Right ventricle myocardium inferior (tissue), 1 donor: ENCODE measurements around the gene SPAG5. TPM values are rescaled to one million over a fixed set of nuclear protein-coding genes. Genes with fewer than 3 reads are reported as not detected.

Experiments
- ATAC-seq: fragments of 200-7000 bp; cut with Tn5 transposase; one replicate; pipeline ENCODE4 v1.9.1; 2020; ENCODE audit warnings: mild to moderate bottlenecking, moderate library complexity
- DNase-seq: peaks from one replicate; pipeline ENCODE4 v3.0.0; 2021; ENCODE audit errors: missing footprints
- intact Hi-C: fragments of 100-400 bp; cut with DNase I; formaldehyde crosslinking; loops from one replicate; pipeline ENCODE4 v1.11.0; 2022
- total RNA-seq: library from RNA; stranded (reverse); fragmentation: NEBNext Ultra II Directional; extraction: Animal tissue kit (Norgen Biotek cat#: 25700); gene quantifications from one replicate; pipeline ENCODE4 v1.2.1, GENCODE V29; 2021
- donor health status: DM: no; HTN: yes; CAD: no; lungs with severe emphysema.

SPAG5 gene
- total RNA-seq, 1 donor from 2014 or later = 1.6 TPM

GRCh38 chr17:28536532-28537218 lies 62.1 kb downstream of the SPAG5 start:
- intact Hi-C loops = loop anchor here (5.0 kb wide), 1 partner anchor 44 kb away; no protein-coding TSS in a partner anchor
- no peak for ATAC-seq
- DNase-seq = no peak

- ATAC-seq (no peak), DNase-seq (no peak)
- intact Hi-C loops = loop anchor here (5.0 kb wide), 1 partner anchor 43 kb away; no protein-coding TSS in a partner anchor
Measured at GRCh38 chr17:28534740-28535375, 64.0 kb downstream of the SPAG5 start.

DNA sequence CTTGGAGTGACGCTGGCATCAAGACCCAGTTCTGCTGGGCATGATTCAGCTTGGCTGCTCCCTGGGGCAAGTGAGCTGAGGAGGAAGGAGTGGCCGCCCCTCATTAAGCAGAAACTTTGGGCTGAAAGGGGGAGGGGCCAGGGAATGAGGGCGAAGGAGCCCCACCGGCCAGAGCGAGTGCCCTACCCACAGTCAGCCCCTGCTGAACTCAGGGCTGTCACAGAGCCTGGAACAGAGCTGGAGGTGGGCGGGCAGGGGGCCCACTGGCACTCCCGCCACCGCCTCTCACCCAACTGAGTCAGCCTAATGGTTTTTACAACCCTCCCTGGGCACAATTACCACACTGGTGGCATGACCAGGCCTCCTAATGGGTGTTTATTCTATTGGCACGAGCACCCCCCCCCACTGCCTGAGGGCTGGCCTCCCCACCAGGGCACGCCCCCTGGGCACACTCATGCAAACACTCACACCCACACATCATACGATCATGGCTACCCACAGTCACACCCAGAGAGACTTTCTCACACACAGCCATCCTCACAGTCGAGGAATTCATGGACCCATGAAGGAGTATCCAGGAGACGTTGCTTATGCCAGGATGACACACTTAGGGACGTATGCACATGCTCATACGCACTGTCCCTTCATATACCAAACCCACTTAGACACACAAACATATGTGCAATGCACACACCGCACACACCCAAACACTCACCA lies 65.6 kb downstream of the SPAG5 start:
- no peak for DNase-seq

DNA sequence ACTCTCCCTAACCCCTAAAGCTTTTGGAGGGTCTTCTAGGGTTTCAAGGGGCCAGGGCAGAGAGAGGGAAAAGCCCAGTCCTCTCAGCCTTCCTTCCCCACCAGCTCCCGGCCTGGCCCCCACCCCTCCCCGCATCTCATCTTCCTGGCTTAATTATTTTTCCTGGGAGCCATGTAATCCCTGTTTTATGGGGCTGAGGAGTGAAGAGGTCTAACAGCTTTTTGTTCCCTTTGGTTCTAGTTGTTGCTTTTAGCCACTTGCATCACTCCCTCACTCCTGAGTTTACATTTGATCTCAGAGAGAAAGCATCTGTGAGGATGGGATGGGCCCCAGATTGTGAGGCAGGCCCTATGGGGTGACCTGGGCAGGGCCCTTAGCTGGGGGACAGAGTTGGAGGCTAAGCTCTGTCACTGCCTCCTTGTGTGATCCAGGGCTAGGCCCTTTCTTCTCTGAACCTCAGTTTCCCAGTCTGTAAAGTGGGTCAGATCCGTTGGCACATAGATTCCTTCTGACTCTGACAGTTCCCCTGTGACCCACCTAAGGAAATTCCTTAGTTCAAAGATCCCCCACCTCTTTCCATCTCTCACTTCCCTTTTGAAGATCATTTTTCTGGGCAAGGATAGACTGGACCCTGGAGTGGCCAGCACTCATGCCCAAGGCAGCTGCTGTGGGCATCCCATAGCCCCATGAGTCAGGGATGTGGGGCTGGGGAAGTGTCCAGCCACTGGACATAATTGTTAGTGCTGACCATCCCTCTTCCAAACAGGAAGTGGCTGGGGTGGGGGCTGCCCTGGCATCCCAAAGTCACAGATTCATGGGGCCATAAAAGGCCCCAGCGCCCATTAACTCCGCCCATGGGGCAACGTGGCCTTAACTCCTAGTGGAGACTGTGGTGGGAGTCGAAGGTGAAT lies 66.5 kb downstream of the SPAG5 start:
- DNase-seq = no peak
- ATAC-seq = no peak
- intact Hi-C loops = no loop called here

More for the DNA sequence above, 65.6 kb downstream of the SPAG5 start:
- intact Hi-C loops = no loop called here
- ATAC-seq = no peak

- intact Hi-C loops = no loop called here
- DNase-seq = no peak
- ATAC-seq = no peak
Measured at GRCh38 chr17:28530926-28531325, 67.9 kb downstream of the SPAG5 start.

DNA sequence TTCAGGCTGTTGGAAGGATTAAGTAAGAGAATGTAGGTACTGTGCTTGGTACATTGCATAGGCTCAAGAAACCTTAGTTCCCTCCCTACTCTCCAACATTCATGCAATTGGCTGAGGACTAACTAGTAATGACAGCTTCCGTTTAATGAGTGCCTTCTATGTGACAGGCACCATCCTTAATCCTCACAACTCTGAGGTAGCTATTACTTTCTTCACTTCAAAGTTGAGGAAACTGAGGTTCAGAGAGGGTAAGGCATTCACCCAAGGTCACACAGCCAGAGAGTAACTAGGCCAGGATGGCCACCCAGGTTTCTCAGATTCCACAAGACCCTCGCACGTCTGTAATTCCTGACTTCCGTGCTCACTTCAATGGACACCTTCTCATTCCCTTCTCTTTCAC lies 68.6 kb downstream of the SPAG5 start:
- ATAC-seq = no peak
- no peak for DNase-seq
- intact Hi-C loops = no loop called here

GRCh38 chr17:28529013-28529400 lies 69.8 kb downstream of the SPAG5 start:
- ATAC-seq (no peak), DNase-seq (no peak)
- intact Hi-C loops = no loop called here

DNA sequence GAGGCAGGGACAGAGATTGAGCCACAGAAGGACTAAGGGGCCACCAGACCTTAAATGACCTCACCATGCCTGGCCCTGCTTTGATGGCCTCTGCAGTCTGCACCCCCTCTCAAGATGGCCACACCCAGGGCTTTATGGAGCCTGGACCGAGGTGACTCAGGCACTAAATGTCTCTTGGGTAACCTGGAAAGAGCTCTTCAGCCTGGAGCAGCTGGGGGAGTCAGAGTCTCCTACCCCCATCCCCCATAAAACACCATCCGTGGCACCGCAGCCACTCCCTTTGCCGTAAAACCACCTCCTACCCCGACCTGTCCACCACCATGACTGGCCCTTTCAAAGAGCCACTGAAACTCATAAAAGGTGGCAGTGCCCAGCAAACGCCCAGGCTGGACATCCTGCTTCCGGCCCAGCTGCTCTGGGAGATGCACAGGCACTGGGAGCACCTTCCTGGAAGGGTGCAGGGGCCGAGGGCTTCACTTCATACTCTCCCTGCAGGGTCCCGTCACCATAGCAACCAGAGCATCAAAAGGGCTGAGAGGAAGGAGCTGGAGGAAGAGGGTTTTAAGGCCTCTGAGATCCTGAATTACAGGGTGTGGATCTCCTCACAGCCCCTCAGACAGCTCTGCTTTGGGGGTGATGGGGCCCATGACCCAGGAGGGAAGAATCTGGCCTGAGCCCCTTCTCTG lies 70.4 kb downstream of the SPAG5 start:
- DNase-seq = no peak
- no peak for ATAC-seq
- intact Hi-C loops = no loop called here

GRCh38 chr17:28527859-28528258 lies 71.0 kb downstream of the SPAG5 start:
- DNase-seq = no peak
- intact Hi-C loops = no loop called here
- ATAC-seq = no peak

Other genes with a start within 250 kb of the SPAG5 start
- gene POLDIP2, start 241.5 kb downstream of the SPAG5 start, total RNA-seq = 160 TPM
- gene SEBOX, start 233.8 kb downstream of the SPAG5 start, total RNA-seq = not detected
- gene VTN, start 228.7 kb downstream of the SPAG5 start, total RNA-seq = 36.9 TPM
- 6.2 TPM for gene SARM1, start 227.3 kb downstream of the SPAG5 start, total RNA-seq
- 7.7 TPM for gene SLC46A1, start 192.8 kb downstream of the SPAG5 start, total RNA-seq
- gene SLC13A2, start 125.4 kb downstream of the SPAG5 start, total RNA-seq = not detected
- not detected for gene FOXN1, start 92.7 kb downstream of the SPAG5 start, total RNA-seq
- gene UNC119, start 46.4 kb downstream of the SPAG5 start, total RNA-seq = 22.2 TPM
- gene PIGS, start 27.5 kb downstream of the SPAG5 start, total RNA-seq = 41.1 TPM
- gene ALDOC, start 22.1 kb downstream of the SPAG5 start, total RNA-seq = 396 TPM
- 5.0 TPM for gene RSKR, start 15.2 kb upstream of the SPAG5 start, total RNA-seq
- 78.6 TPM for gene BLTP2, start 46.1 kb upstream of the SPAG5 start, total RNA-seq
- gene SDF2, start 62.9 kb upstream of the SPAG5 start, total RNA-seq = 31.5 TPM
- gene SUPT6H, start 63.2 kb upstream of the SPAG5 start, total RNA-seq = 41.0 TPM
- 0.73 TPM for gene PROCA1, start 112.9 kb upstream of the SPAG5 start, total RNA-seq
- 16.2 TPM for gene RAB34, start 118.8 kb upstream of the SPAG5 start, total RNA-seq
- 945 TPM for gene RPL23A, start 121.0 kb upstream of the SPAG5 start, total RNA-seq
- gene TLCD1, start 127.2 kb upstream of the SPAG5 start, total RNA-seq = 2.4 TPM
- 0.60 TPM for gene NEK8, start 129.8 kb upstream of the SPAG5 start, total RNA-seq
- gene TRAF4, start 145.0 kb upstream of the SPAG5 start, total RNA-seq = 3.8 TPM
- 16.9 TPM for gene FAM222B, start 243.8 kb upstream of the SPAG5 start, total RNA-seq